Measurements from ENCODE around the gene CDC5L.

CDC5L gene

GRCh38 chr6:44400572-44400971 is 13.1 kb downstream of the CDC5L start:
- Histone ChIP-seq H3K36me3 (ENCODE audit: insufficient read depth, low read length) (peaks cover 68% of the 10 kb centered on the region), H3K27me3 (ENCODE audit: control insufficient read depth, insufficient read depth, low read length) (no peaks in the 10 kb centered on the region)

GRCh38 chr6:44401138-44401537 is 13.6 kb downstream of the CDC5L start:
- Histone ChIP-seq H3K36me3 (ENCODE audit: insufficient read depth, low read length) (peaks cover 67% of the 10 kb centered on the region), H3K9me3 (replicated peaks; ENCODE audit: low read length) (no peaks in the 10 kb centered on the region), H3K9ac (ENCODE audit: low read depth, low read length) (no peak overlapping the region), H3K27me3 (ENCODE audit: control insufficient read depth, insufficient read depth, low read length) (no peaks in the 10 kb centered on the region), H3K4me2 (ENCODE audit: low read length) (no peak overlapping the region), H3K4me1 (ENCODE audit: control insufficient read depth, insufficient read depth, low read length) (no peaks in the 10 kb centered on the region), H3K4me3 (ENCODE audit: low read length) (no peak overlapping the region)

More at GRCh38 chr6:44400572-44400971, 13.1 kb downstream of the CDC5L start:
- Histone ChIP-seq H3K4me1 (ENCODE audit: control insufficient read depth, insufficient read depth, low read length) (no peaks in the 10 kb centered on the region), H3K4me2 (ENCODE audit: low read length) (no peak overlapping the region), H3K4me3 (ENCODE audit: low read length) (no peak overlapping the region), H3K9ac (ENCODE audit: low read depth, low read length) (no peak overlapping the region), H3K9me3 (replicated peaks; ENCODE audit: low read length) (no peaks in the 10 kb centered on the region)

GRCh38 chr6:44404022-44404714 is 16.7 kb downstream of the CDC5L start:
- no peak overlapping the region for H3K4me3 ChIP-seq (ENCODE audit: low read length)
- no peak overlapping the region for H3K9ac ChIP-seq (ENCODE audit: low read depth, low read length)
- no peak overlapping the region for H3K4me2 ChIP-seq (ENCODE audit: low read length)
- no peaks in the 10 kb centered on the region for H3K27me3 ChIP-seq (ENCODE audit: control insufficient read depth, insufficient read depth, low read length)
- H3K9me3 ChIP-seq (replicated peaks; ENCODE audit: low read length), result no peaks in the 10 kb centered on the region
- peaks cover 3% of the 10 kb centered on the region for H3K4me1 ChIP-seq (ENCODE audit: control insufficient read depth, insufficient read depth, low read length)
- H3K36me3 ChIP-seq (ENCODE audit: insufficient read depth, low read length), result peaks cover 67% of the 10 kb centered on the region

GRCh38 chr6:44404715-44405099 is 17.2 kb downstream of the CDC5L start:
- peaks cover 8% of the 10 kb centered on the region for H3K4me1 ChIP-seq (ENCODE audit: control insufficient read depth, insufficient read depth, low read length)
- no peaks in the 10 kb centered on the region for H3K9me3 ChIP-seq (replicated peaks; ENCODE audit: low read length)
- no peak overlapping the region for H3K9ac ChIP-seq (ENCODE audit: low read depth, low read length)
- H3K36me3 ChIP-seq (ENCODE audit: insufficient read depth, low read length), result peaks cover 69% of the 10 kb centered on the region
- H3K4me2 ChIP-seq (ENCODE audit: low read length), result no peak overlapping the region
- H3K27me3 ChIP-seq (ENCODE audit: control insufficient read depth, insufficient read depth, low read length), result no peaks in the 10 kb centered on the region
- no peak overlapping the region for H3K4me3 ChIP-seq (ENCODE audit: low read length)

GRCh38 chr6:44407951-44408670 is 20.6 kb downstream of the CDC5L start:
- no peak overlapping the region for H3K9ac ChIP-seq (ENCODE audit: low read depth, low read length)
- H3K27me3 ChIP-seq (ENCODE audit: control insufficient read depth, insufficient read depth, low read length), result no peaks in the 10 kb centered on the region
- H3K4me1 ChIP-seq (ENCODE audit: control insufficient read depth, insufficient read depth, low read length), result peaks cover 16% of the 10 kb centered on the region
- H3K4me2 ChIP-seq (ENCODE audit: low read length), result no peak overlapping the region
- H3K4me3 ChIP-seq (ENCODE audit: low read length), result no peak overlapping the region
- H3K9me3 ChIP-seq (replicated peaks; ENCODE audit: low read length), result no peaks in the 10 kb centered on the region
- peaks cover 79% of the 10 kb centered on the region for H3K36me3 ChIP-seq (ENCODE audit: insufficient read depth, low read length)

GRCh38 chr6:44409207-44409794 is 21.8 kb downstream of the CDC5L start:
- Histone ChIP-seq H3K4me3 (ENCODE audit: low read length) (no peak overlapping the region), H3K36me3 (ENCODE audit: insufficient read depth, low read length) (peaks cover 80% of the 10 kb centered on the region), H3K4me1 (ENCODE audit: control insufficient read depth, insufficient read depth, low read length) (peaks cover 16% of the 10 kb centered on the region), H3K4me2 (ENCODE audit: low read length) (no peak overlapping the region), H3K27me3 (ENCODE audit: control insufficient read depth, insufficient read depth, low read length) (no peaks in the 10 kb centered on the region), H3K9ac (ENCODE audit: low read depth, low read length) (no peak overlapping the region), H3K9me3 (replicated peaks; ENCODE audit: low read length) (no peaks in the 10 kb centered on the region)

GRCh38 chr6:44410363-44410762 is 22.9 kb downstream of the CDC5L start:
- H3K4me3 ChIP-seq (ENCODE audit: low read length), result no peak overlapping the region
- H3K4me1 ChIP-seq (ENCODE audit: control insufficient read depth, insufficient read depth, low read length), result peaks cover 16% of the 10 kb centered on the region
- no peaks in the 10 kb centered on the region for H3K27me3 ChIP-seq (ENCODE audit: control insufficient read depth, insufficient read depth, low read length)
- H3K4me2 ChIP-seq (ENCODE audit: low read length), result no peak overlapping the region
- no peak overlapping the region for H3K9ac ChIP-seq (ENCODE audit: low read depth, low read length)
- no peaks in the 10 kb centered on the region for H3K9me3 ChIP-seq (replicated peaks; ENCODE audit: low read length)
- H3K36me3 ChIP-seq (ENCODE audit: insufficient read depth, low read length), result peaks cover 70% of the 10 kb centered on the region

- no peaks in the 10 kb centered on the region for H3K27me3 ChIP-seq (ENCODE audit: control insufficient read depth, insufficient read depth, low read length)
- H3K9me3 ChIP-seq (replicated peaks; ENCODE audit: low read length), result no peaks in the 10 kb centered on the region
- H3K4me1 ChIP-seq (ENCODE audit: control insufficient read depth, insufficient read depth, low read length), result peaks cover 19% of the 10 kb centered on the region
- H3K9ac ChIP-seq (ENCODE audit: low read depth, low read length), result no peak overlapping the region
- no peak overlapping the region for H3K4me2 ChIP-seq (ENCODE audit: low read length)
- peaks cover 64% of the 10 kb centered on the region for H3K36me3 ChIP-seq (ENCODE audit: insufficient read depth, low read length)
- H3K4me3 ChIP-seq (ENCODE audit: low read length), result no peak overlapping the region
Measured at GRCh38 chr6:44411141-44411540, 23.6 kb downstream of the CDC5L start.

- Histone ChIP-seq H3K9me3 (replicated peaks; ENCODE audit: low read length) (no peaks in the 10 kb centered on the region), H3K4me2 (ENCODE audit: low read length) (no peak overlapping the region), H3K9ac (ENCODE audit: low read depth, low read length) (no peak overlapping the region), H3K27me3 (ENCODE audit: control insufficient read depth, insufficient read depth, low read length) (no peaks in the 10 kb centered on the region), H3K4me1 (ENCODE audit: control insufficient read depth, insufficient read depth, low read length) (peaks cover 9% of the 10 kb centered on the region), H3K4me3 (ENCODE audit: low read length) (no peak overlapping the region), H3K36me3 (ENCODE audit: insufficient read depth, low read length) (peaks cover 50% of the 10 kb centered on the region)
Measured at GRCh38 chr6:44415449-44415848, 27.9 kb downstream of the CDC5L start.

- Histone ChIP-seq H3K27me3 (ENCODE audit: control insufficient read depth, insufficient read depth, low read length) (no peaks in the 10 kb centered on the region), H3K36me3 (ENCODE audit: insufficient read depth, low read length) (peaks cover 53% of the 10 kb centered on the region), H3K4me2 (ENCODE audit: low read length) (no peak overlapping the region), H3K9me3 (replicated peaks; ENCODE audit: low read length) (no peaks in the 10 kb centered on the region), H3K4me3 (ENCODE audit: low read length) (no peak overlapping the region), H3K9ac (ENCODE audit: low read depth, low read length) (no peak overlapping the region), H3K4me1 (ENCODE audit: control insufficient read depth, insufficient read depth, low read length) (peaks cover 9% of the 10 kb centered on the region)
Measured at GRCh38 chr6:44415873-44416502, 28.5 kb downstream of the CDC5L start.

GRCh38 chr6:44422531-44422930 is 35.0 kb downstream of the CDC5L start:
- H3K9me3 ChIP-seq (replicated peaks; ENCODE audit: low read length), result no peaks in the 10 kb centered on the region
- peaks cover 65% of the 10 kb centered on the region for H3K36me3 ChIP-seq (ENCODE audit: insufficient read depth, low read length)
- no peak overlapping the region for H3K9ac ChIP-seq (ENCODE audit: low read depth, low read length)
- H3K4me2 ChIP-seq (ENCODE audit: low read length), result no peak overlapping the region
- no peaks in the 10 kb centered on the region for H3K4me1 ChIP-seq (ENCODE audit: control insufficient read depth, insufficient read depth, low read length)
- no peak overlapping the region for H3K4me3 ChIP-seq (ENCODE audit: low read length)
- H3K27me3 ChIP-seq (ENCODE audit: control insufficient read depth, insufficient read depth, low read length), result no peaks in the 10 kb centered on the region

Measured in skeletal muscle satellite cell (primary cell).